Naive thymus-derived CD4-positive, alpha-beta T cell (primary cell): Measurements from ENCODE around the gene DTD1. TPM values are rescaled to one million over a fixed set of nuclear protein-coding genes. Genes with fewer than 3 reads are reported as not detected.

Experiments
- ATAC-seq: fragments of 150-1000 bp; cut with Tn5 transposase; 2 replicates; pipeline ENCODE4 v1.10.0; 2021; ENCODE audit warnings: mild to moderate bottlenecking, moderate library complexity
- CTCF ChIA-PET: fragments of 350-600 bp; sonication (Branson Sonifier 250); formaldehyde crosslinking; loops from one replicate; lab custom pipeline; 2021; ENCODE audit warnings: antibody characterized with exemption; lab: Charles Lee
- POLR2A ChIA-PET: fragments of 350-600 bp; sonication (Branson Sonifier 250); formaldehyde crosslinking; loops from one replicate; lab custom pipeline; 2021; ENCODE audit warnings: antibody characterized with exemption, inconsistent platforms; lab: Charles Lee
- DNase-seq, 9 donors: peaks; one replicate each; pipeline versions ENCODE4 v3.0.0 to v3.0.0-alpha.2; 2020 to 2022; ENCODE audit warnings: mixed read lengths in 1 of 9
- H3K27ac ChIP-seq: one replicate; pipeline ENCODE4 v1.7.0; 2013; ENCODE audit warnings: mild to moderate bottlenecking, low read depth, low read length, moderate library complexity
- H3K27me3 ChIP-seq, 2 donors: one replicate each; pipeline ENCODE4 v1.7.0; 2013; ENCODE audit warnings: low read length in 2 of 2, mild to moderate bottlenecking in 2 of 2, moderate library complexity in 2 of 2; ENCODE audit not compliant: control insufficient read depth in 2 of 2, insufficient read depth in 2 of 2
- H3K36me3 ChIP-seq, 3 experiments: 1 replicate in 2 of 3; 2 replicates in 1 of 3; pipeline ENCODE4 v1.7.0; 2013; ENCODE audit warnings: low read length in 3 of 3, mild to moderate bottlenecking in 3 of 3, moderate library complexity in 1 of 3; ENCODE audit not compliant: insufficient read depth in 3 of 3, control insufficient read depth in 2 of 3
- H3K4me1 ChIP-seq, 2 donors: one replicate each; pipeline ENCODE4 v1.7.0; 2013; ENCODE audit warnings: low read length in 2 of 2, mild to moderate bottlenecking in 2 of 2, moderate library complexity in 1 of 2; ENCODE audit not compliant: control insufficient read depth in 2 of 2, insufficient read depth in 2 of 2
- H3K4me3 ChIP-seq: 2 replicates; pipeline ENCODE4 v1.7.0; 2013; ENCODE audit warnings: mild to moderate bottlenecking, low read length
- H3K9me3 ChIP-seq, 3 experiments: 1 replicate in 2 of 3; 2 replicates in 1 of 3; pipeline ENCODE4 v1.7.0; 2013; ENCODE audit warnings: low read length in 3 of 3; ENCODE audit not compliant: control insufficient read depth in 2 of 3
- H3K27ac Mint-ChIP-seq, 9 donors: one replicate each; pipeline ENCODE4 v1.8.0; 2020 to 2022; ENCODE audit warnings: mixed read lengths in 9 of 9, mild to moderate bottlenecking in 8 of 9, moderate library complexity in 5 of 9, inconsistent platforms in 2 of 9
- H3K27me3 Mint-ChIP-seq, 5 donors: one replicate each; pipeline ENCODE4 v1.8.0; 2021 to 2022; ENCODE audit warnings: mixed read lengths in 5 of 5, mild to moderate bottlenecking in 1 of 5
- H3K36me3 Mint-ChIP-seq, 5 donors: one replicate each; pipeline ENCODE4 v1.8.0; 2020 to 2022; ENCODE audit warnings: mixed read lengths in 5 of 5, mild to moderate bottlenecking in 3 of 5, inconsistent platforms in 1 of 5
- H3K4me1 Mint-ChIP-seq, 7 donors: one replicate each; pipeline ENCODE4 v1.8.0; 2020 to 2022; ENCODE audit warnings: mixed read lengths in 7 of 7, mild to moderate bottlenecking in 3 of 7, inconsistent platforms in 1 of 7
- H3K4me3 Mint-ChIP-seq, 10 donors: one replicate each; pipeline ENCODE4 v1.8.0; 2020 to 2022; ENCODE audit warnings: mild to moderate bottlenecking in 10 of 10, mixed read lengths in 10 of 10, moderate library complexity in 6 of 10, inconsistent platforms in 2 of 10
- H3K9me3 Mint-ChIP-seq, 11 donors: one replicate each; pipeline ENCODE4 v1.8.0; 2020 to 2022; ENCODE audit warnings: mixed read lengths in 11 of 11, mild to moderate bottlenecking in 4 of 11, inconsistent platforms in 1 of 11, moderate library complexity in 1 of 11
- intact Hi-C, 2 donors: fragments of 100-400 bp; cut with micrococcal nuclease; formaldehyde crosslinking; loops; one replicate each; pipeline ENCODE4 v1.15.1; 2023
- polyA plus RNA-seq, 2 donors: library from polyadenylated mRNA; unstranded; fragments of 300-500 nt; fragmentation: Illumina TruSeq; gene quantifications; one replicate each; pipeline ENCODE4 v1.2.3, GENCODE V29; 2021
- total RNA-seq, 6 experiments: library from RNA in 5 of 6; stranded (reverse) in 5 of 6; gene quantifications; 1 replicate in 5 of 6; 2 replicates in 1 of 6; pipeline ENCODE4 v1.2.3 and lab custom pipeline; 2021 to 2026

Gene DTD1
- total and polyA plus RNA-seq, 7 experiments from 2014 or later = 12.7 to 42.5 (median 16.6) TPM

DNA sequence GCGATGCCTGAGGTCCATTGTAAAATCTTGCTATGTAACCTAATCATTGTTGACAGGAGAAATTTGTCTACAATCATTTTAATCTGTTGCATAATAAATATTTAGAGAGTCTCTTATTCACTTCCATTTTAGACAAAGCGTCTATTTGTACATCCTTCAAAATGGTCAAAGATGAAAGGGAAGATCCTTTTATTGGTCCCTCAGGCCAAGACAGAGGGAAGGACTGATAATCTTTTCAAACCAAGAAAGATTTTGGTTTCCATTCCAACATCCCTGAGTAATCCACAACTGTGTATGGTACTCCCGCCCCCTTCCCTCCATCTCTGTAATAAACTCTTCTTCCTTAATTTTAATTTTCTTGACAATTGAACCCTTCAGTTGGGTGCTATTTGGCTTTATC is 114.1 kb downstream of the DTD1 start:
- Mint-ChIP-seq H3K9me3 (peaks cover 0 to 4% (median 0%) of the 10 kb centered on the region in 11 donors), H3K27ac (no peak overlapping the region), H3K4me3 (no peak overlapping the region), H3K4me1 (peaks cover 5 to 28% (median 19%) of the 10 kb centered on the region in 7 donors), H3K36me3 (peaks cover 0 to 31% (median 12%) of the 10 kb centered on the region in 5 donors), H3K27me3 (no peaks in the 10 kb centered on the region)
- POLR2A ChIA-PET = no interaction called here
- no peak for ATAC-seq
- CTCF ChIA-PET = no interaction called here
- H3K27ac ChIP-seq = no peak overlapping the region
- H3K4me3 ChIP-seq = no peak overlapping the region
- H3K36me3 ChIP-seq = no peaks in the 10 kb centered on the region
- H3K27me3 ChIP-seq = no peaks in the 10 kb centered on the region
- no peaks in the 10 kb centered on the region for H3K9me3 ChIP-seq
- DNase-seq = no peak
- intact Hi-C loops = no loop called here
- H3K4me1 ChIP-seq = no peaks in the 10 kb centered on the region

GRCh38 chr20:18702736-18703135 is 114.9 kb downstream of the DTD1 start:
- no peak overlapping the region for H3K4me3 ChIP-seq
- DNase-seq (no peak), ATAC-seq (no peak)
- ChIA-PET POLR2A (no interaction called here), CTCF (no interaction called here)
- H3K4me3 Mint-ChIP-seq = no peak overlapping the region
- H3K9me3 ChIP-seq = no peaks in the 10 kb centered on the region
- no peaks in the 10 kb centered on the region for H3K27me3 ChIP-seq
- H3K36me3 Mint-ChIP-seq = peaks cover 0 to 35% (median 15%) of the 10 kb centered on the region in 5 donors
- peaks cover 5 to 28% (median 19%) of the 10 kb centered on the region in 7 donors for H3K4me1 Mint-ChIP-seq
- H3K27ac Mint-ChIP-seq = no peak overlapping the region
- no peaks in the 10 kb centered on the region for H3K4me1 ChIP-seq
- H3K36me3 ChIP-seq = no peaks in the 10 kb centered on the region
- peaks cover 0 to 4% (median 0%) of the 10 kb centered on the region in 11 donors for H3K9me3 Mint-ChIP-seq
- no peaks in the 10 kb centered on the region for H3K27me3 Mint-ChIP-seq
- intact Hi-C loops = no loop called here
- H3K27ac ChIP-seq = no peak overlapping the region

- Histone ChIP-seq H3K27me3 (no peaks in the 10 kb centered on the region), H3K4me3 (no peak overlapping the region)
- peaks cover 0 to 23% (median 3%) of the 10 kb centered on the region in 5 donors for H3K36me3 Mint-ChIP-seq
Measured at GRCh38 chr20:18705490-18705889, 117.6 kb downstream of the DTD1 start.

DNA sequence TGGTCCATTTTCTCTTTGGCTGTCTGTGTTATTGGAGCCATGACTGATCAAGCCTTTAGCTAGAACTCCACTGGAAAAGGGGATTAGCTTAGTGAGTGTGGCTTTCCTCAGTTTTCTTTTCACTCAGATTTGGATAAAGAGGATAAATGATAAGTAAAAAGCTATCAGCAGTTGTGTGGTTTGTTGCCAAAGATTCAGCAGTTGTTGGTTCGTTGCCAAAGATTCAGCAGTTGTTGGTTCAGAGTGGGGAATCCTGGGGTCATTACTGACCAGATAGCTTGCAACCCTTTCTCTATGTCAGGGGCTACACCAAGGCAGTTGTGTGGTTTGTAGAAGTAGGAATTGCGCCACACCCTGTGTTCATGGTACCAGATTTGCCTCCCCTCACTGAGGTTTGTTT is 118.1 kb downstream of the DTD1 start:
- peaks cover 0 to 4% (median 0%) of the 10 kb centered on the region in 11 donors for H3K9me3 Mint-ChIP-seq
- H3K4me3 Mint-ChIP-seq = no peak overlapping the region
- POLR2A ChIA-PET = no interaction called here
- H3K27ac Mint-ChIP-seq = no peak overlapping the region
- H3K4me1 Mint-ChIP-seq = peaks cover 5 to 29% (median 21%) of the 10 kb centered on the region in 7 donors
- H3K27me3 Mint-ChIP-seq = no peaks in the 10 kb centered on the region
- ATAC-seq (no peak), DNase-seq (no peak)
- H3K36me3 Mint-ChIP-seq = peaks cover 0 to 25% (median 3%) of the 10 kb centered on the region in 5 donors
- no peaks in the 10 kb centered on the region for H3K27me3 ChIP-seq
- intact Hi-C loops = no loop called here
- H3K27ac ChIP-seq = no peak overlapping the region
- H3K36me3 ChIP-seq = no peaks in the 10 kb centered on the region
- no peaks in the 10 kb centered on the region for H3K9me3 ChIP-seq
- CTCF ChIA-PET = no interaction called here
- H3K4me3 ChIP-seq = no peak overlapping the region
- H3K4me1 ChIP-seq = no peaks in the 10 kb centered on the region

More at GRCh38 chr20:18705490-18705889, 117.6 kb downstream of the DTD1 start:
- POLR2A ChIA-PET = no interaction called here
- Histone ChIP-seq H3K4me1 (no peaks in the 10 kb centered on the region), H3K27ac (no peak overlapping the region), H3K36me3 (no peaks in the 10 kb centered on the region), H3K9me3 (no peaks in the 10 kb centered on the region)
- Mint-ChIP-seq H3K4me1 (peaks cover 5 to 29% (median 22%) of the 10 kb centered on the region in 7 donors), H3K9me3 (peaks cover 0 to 4% (median 0%) of the 10 kb centered on the region in 11 donors), H3K27ac (no peak overlapping the region), H3K4me3 (no peak overlapping the region), H3K27me3 (no peaks in the 10 kb centered on the region)
- CTCF ChIA-PET = no interaction called here
- intact Hi-C loops = no loop called here
- ATAC-seq (no peak), DNase-seq (no peak)

DNA sequence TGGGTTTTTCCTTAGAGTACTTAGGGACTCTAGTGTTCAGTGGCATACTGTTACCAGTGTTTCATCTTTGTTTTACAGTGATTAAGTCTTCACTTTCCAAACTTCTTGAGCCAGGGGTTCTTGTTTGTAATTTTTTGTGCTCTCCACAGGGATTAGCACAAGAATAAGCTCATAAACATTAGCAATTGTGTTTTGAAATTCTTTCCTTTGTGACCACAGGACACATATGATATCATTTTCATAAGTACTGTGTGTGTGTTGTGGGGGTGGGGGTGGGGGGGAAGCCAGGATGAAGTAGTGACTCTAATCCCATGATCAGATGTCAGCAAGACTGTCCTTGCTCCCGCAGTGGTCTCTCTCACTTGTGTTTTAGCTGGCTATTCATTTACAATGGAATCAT is 124.3 kb downstream of the DTD1 start:
- no peak overlapping the region for H3K4me3 Mint-ChIP-seq
- no peak for ATAC-seq
- Histone ChIP-seq H3K36me3 (peaks cover 0 to 4% (median 0%) of the 10 kb centered on the region in 3 experiments), H3K27ac (no peak overlapping the region), H3K27me3 (no peaks in the 10 kb centered on the region), H3K9me3 (no peaks in the 10 kb centered on the region), H3K4me1 (no peaks in the 10 kb centered on the region), H3K4me3 (no peak overlapping the region)
- ChIA-PET CTCF (no interaction called here), POLR2A (no interaction called here)
- intact Hi-C loops = no loop called here
- no peaks in the 10 kb centered on the region for H3K9me3 Mint-ChIP-seq
- H3K27ac Mint-ChIP-seq = peak overlapping the region in 1 of 9 donors; percentile 31
- H3K4me1 Mint-ChIP-seq = peaks cover 3 to 27% (median 19%) of the 10 kb centered on the region in 7 donors
- no peak for DNase-seq
- H3K27me3 Mint-ChIP-seq = no peaks in the 10 kb centered on the region
- H3K36me3 Mint-ChIP-seq = peaks cover 0 to 53% (median 13%) of the 10 kb centered on the region in 5 donors

GRCh38 chr20:18712882-18713281 is 125.0 kb downstream of the DTD1 start:
- no peak overlapping the region for H3K4me3 ChIP-seq
- DNase-seq (no peak), ATAC-seq (no peak)
- H3K36me3 ChIP-seq = peaks cover 0 to 4% (median 0%) of the 10 kb centered on the region in 3 experiments
- ChIA-PET POLR2A (no interaction called here), CTCF (no interaction called here)
- H3K27me3 ChIP-seq = no peaks in the 10 kb centered on the region
- no peak overlapping the region for H3K27ac ChIP-seq
- H3K4me1 Mint-ChIP-seq = peaks cover 3 to 27% (median 19%) of the 10 kb centered on the region in 7 donors
- no peaks in the 10 kb centered on the region for H3K27me3 Mint-ChIP-seq
- H3K9me3 Mint-ChIP-seq = no peaks in the 10 kb centered on the region
- peaks cover 0 to 49% (median 10%) of the 10 kb centered on the region in 5 donors for H3K36me3 Mint-ChIP-seq
- H3K4me3 Mint-ChIP-seq = no peak overlapping the region
- H3K4me1 ChIP-seq = no peaks in the 10 kb centered on the region
- intact Hi-C loops = no loop called here
- no peaks in the 10 kb centered on the region for H3K9me3 ChIP-seq
- no peak overlapping the region for H3K27ac Mint-ChIP-seq

GRCh38 chr20:18715564-18715963 is 127.7 kb downstream of the DTD1 start:
- H3K4me1 Mint-ChIP-seq = peaks cover 3 to 26% (median 18%) of the 10 kb centered on the region in 7 donors
- ChIA-PET CTCF (no interaction called here), POLR2A (no interaction called here)
- peaks cover 0 to 61% (median 29%) of the 10 kb centered on the region in 5 donors for H3K36me3 Mint-ChIP-seq
- H3K4me3 Mint-ChIP-seq = no peak overlapping the region
- H3K36me3 ChIP-seq = peaks cover 0 to 4% (median 0%) of the 10 kb centered on the region in 3 experiments
- no peak for DNase-seq
- no peak for ATAC-seq
- no peak overlapping the region for H3K27ac Mint-ChIP-seq
- H3K9me3 ChIP-seq = no peaks in the 10 kb centered on the region
- H3K27me3 Mint-ChIP-seq = no peaks in the 10 kb centered on the region
- no peaks in the 10 kb centered on the region for H3K4me1 ChIP-seq
- no peak overlapping the region for H3K4me3 ChIP-seq
- H3K9me3 Mint-ChIP-seq = peaks cover 0 to 2% (median 0%) of the 10 kb centered on the region in 11 donors
- H3K27ac ChIP-seq = no peak overlapping the region
- intact Hi-C loops = no loop called here
- H3K27me3 ChIP-seq = no peaks in the 10 kb centered on the region
